ENCODE data around the gene PHOX2B. TPM values are rescaled to one million over a fixed set of nuclear protein-coding genes. Genes with fewer than 3 reads are reported as not detected.

The PHOX2B gene
- total and polyA plus RNA-seq, 2 of the 4 experiments (the other 2 are of a cell fraction) = not detected

GRCh38 chr4:41745292-41746024 is 3.1 kb downstream of the PHOX2B start:
- TF ChIP-seq USF2 (IDR thresholded peaks at IDR 0.05; ENCODE audit: low read depth, low read length) = no peak
- TF ChIP-seq RCOR1 (IDR thresholded peaks at IDR 0.05; ENCODE audit: insufficient replicate concordance, low read length) = no peak
- TF ChIP-seq SMC3 (IDR thresholded peaks at IDR 0.05; ENCODE audit: low read depth, low read length) = no peak
- no peak for TF ChIP-seq NFE2L2 (IDR thresholded peaks at IDR 0.05; ENCODE audit: low read depth, low read length)
- no peak for TF ChIP-seq FOS (IDR thresholded peaks at IDR 0.05; ENCODE audit: low read depth, low read length)
- TF ChIP-seq CHD1 (IDR thresholded peaks at IDR 0.05; ENCODE audit: low read depth, low read length) = no peak
- no peak for TF ChIP-seq RAD21 (IDR thresholded peaks at IDR 0.05; ENCODE audit: low read length)
- no peak for TF ChIP-seq CTCF (conservative IDR thresholded peaks at IDR 0.05; ENCODE audit: low read depth, low read length)
- TF ChIP-seq MXI1 (IDR thresholded peaks at IDR 0.05; ENCODE audit: borderline replicate concordance, low read depth, low read length) = no peak
- no peak for TF ChIP-seq RFX5 (IDR thresholded peaks at IDR 0.05; ENCODE audit: low read depth, low read length)
- TF ChIP-seq ELK1 (IDR thresholded peaks at IDR 0.05; ENCODE audit: borderline replicate concordance, low read depth, low read length) = no peak
- no peak overlapping the region for H2BK120ac ChIP-seq (ENCODE audit: low read depth, low read length)
- no peak overlapping the region for H2BK15ac ChIP-seq (ENCODE audit: low read depth, low read length)
- H3K27ac ChIP-seq (ENCODE audit: insufficient read depth, low read length) = no peak overlapping the region
- dilution Hi-C loops (cut with HindIII; ENCODE audit: low sequenced_read_pairs, unreplicated experiment) = no loop called here
- H4K20me1 ChIP-seq (ENCODE audit: insufficient read depth, low read length) = peaks cover 6% of the 10 kb centered on the region; the same call in 1 of the 2 replicates
- intact Hi-C loops (cut with micrococcal nuclease) = no loop called here
- H3K9me1 ChIP-seq (ENCODE audit: insufficient read depth, low read length) = no peaks in the 10 kb centered on the region
- in situ Hi-C loops (cut with MboI; ENCODE audit: low sequenced_read_pairs) = no loop called here
- ChIA-PET POLR2A (ENCODE audit: unreplicated experiment) (no interaction called here), CTCF (interaction anchor here (0.6 kb wide), 1 partner anchor 189 kb away, joined by 3 read pairs; no protein-coding TSS in a partner anchor)
- no peak overlapping the region for H4K8ac ChIP-seq (ENCODE audit: low read depth in 2 of 2, low read length in 2 of 2)
- H3K27me3 ChIP-seq (ENCODE audit: control insufficient read depth, insufficient read depth, low read length) = peaks cover 91% of the 10 kb centered on the region
- H4K5ac ChIP-seq (ENCODE audit: low read depth, low read length) = no peak overlapping the region
- no peaks in the 10 kb centered on the region; the same call in 1 of the 2 replicates for H3K4me1 ChIP-seq (ENCODE audit: control insufficient read depth, insufficient read depth, low read length)
- H3K4me2 ChIP-seq (ENCODE audit: low read depth, low read length) = no peak overlapping the region
- no peaks in the 10 kb centered on the region for H3K36me3 ChIP-seq (ENCODE audit: control insufficient read depth, insufficient read depth, low read length)
- H2BK5ac ChIP-seq (ENCODE audit: low read depth, low read length, poor library complexity, severe bottlenecking) = no peak overlapping the region
- H2AFZ ChIP-seq (replicated peaks; ENCODE audit: low read length, poor library complexity) = no peak overlapping the region
- peak; percentile 44 for ATAC-seq (ENCODE audit: low read depth)
- no TSS peak for BruUV-seq (replicated peaks)
- no peak overlapping the region for H2BK20ac ChIP-seq (ENCODE audit: low read depth, low read length)
- no peak overlapping the region for H3K4ac ChIP-seq (ENCODE audit: low read depth, low read length)
- no peaks in the 10 kb centered on the region for H3K79me1 ChIP-seq (ENCODE audit: low read depth in 1 of 2, low read length in 2 of 2)
- no peak overlapping the region for H3K18ac ChIP-seq (ENCODE audit: low read depth, low read length)
- no peak overlapping the region for H2AK5ac ChIP-seq (ENCODE audit: low read depth, low read length)
- H3K9ac ChIP-seq (ENCODE audit: low read depth, low read length) = no peak overlapping the region
- DNase-seq = no peak
- no peak overlapping the region for H3K14ac ChIP-seq (replicated peaks; ENCODE audit: low read depth, low read length)
- H3K23ac ChIP-seq (ENCODE audit: low read depth, low read length) = no peak overlapping the region
- H3K9me3 ChIP-seq (ENCODE audit: control insufficient read depth, insufficient read depth, low read length) = peaks cover 26% of the 10 kb centered on the region
- no peak overlapping the region for H2AK9ac ChIP-seq (replicated peaks; ENCODE audit: low read depth, low read length, poor library complexity)
- H4K91ac ChIP-seq (ENCODE audit: insufficient read depth, low read depth, low read length) = no peak overlapping the region
- no peak overlapping the region for H3K56ac ChIP-seq (ENCODE audit: extremely low read depth, insufficient read depth, low read length)
- no peak overlapping the region for H3K4me3 ChIP-seq (ENCODE audit: insufficient read depth, low read depth, low read length)
- WGBS, 2 experiments (ENCODE audit: extremely low coverage in 2 of 2, insufficient read length in 1 of 2) = 6% methylated on average over 23 of the region's 54 CpGs; no CpG with 5 or more reads in 1 of the 2 experiments

All from IMR-90 (cell line).